Stimulated activated CD4-positive, alpha-beta T cell treated with anti-CD3 and anti-CD28 coated beads, Interleukin-4, amount 100 ng/mL, for 24 hours (primary cell): ENCODE results near the gene IL18BP.

ENCODE experiments used
- DNase-seq: peaks from one replicate; pipeline ENCODE4 v3.0.0-alpha.2; 2020

Gene IL18BP

GRCh38 chr11:71998649-71999310, at the start of gene IL18BP:
TSS of gene IL18BP (plus strand) at chr11:71998909. CDS start at chr11:71999985, 1,076 bp downstream.
- DNase-seq: no peak

- no peak for DNase-seq
These were observed 49.7 kb upstream of the IL18BP start for GRCh38 chr11:71949034-71949433.

- no peak for DNase-seq
These were observed 46.9 kb upstream of the IL18BP start for GRCh38 chr11:71951741-71952310.

- no peak for DNase-seq
These were observed 42.7 kb upstream of the IL18BP start for GRCh38 chr11:71955898-71956456.

- DNase-seq: no peak
These were observed 36.2 kb upstream of the IL18BP start for GRCh38 chr11:71962428-71963038.

- DNase-seq: no peak
These were observed 35.2 kb upstream of the IL18BP start for GRCh38 chr11:71963468-71963867.

- DNase-seq: no peak
These were observed 34.1 kb upstream of the IL18BP start for GRCh38 chr11:71964641-71965040.

GRCh38 chr11:71971680-71972079, 27.0 kb upstream of the IL18BP start:
- DNase-seq: no peak

- no peak for DNase-seq
These were observed 22.2 kb upstream of the IL18BP start for GRCh38 chr11:71976551-71976950.

- DNase-seq: no peak
These were observed 21.6 kb upstream of the IL18BP start for GRCh38 chr11:71977090-71977489.

GRCh38 chr11:71977743-71978418, 20.8 kb upstream of the IL18BP start:
- peak; percentile 57 for DNase-seq

- no peak for DNase-seq
These were observed 19.6 kb upstream of the IL18BP start for GRCh38 chr11:71979094-71979493.

GRCh38 chr11:71979602-71980001, 19.1 kb upstream of the IL18BP start:
- no peak for DNase-seq

- DNase-seq: no peak
These were observed 12.6 kb upstream of the IL18BP start for GRCh38 chr11:71986131-71986530.

- no peak for DNase-seq
These were observed 11.2 kb upstream of the IL18BP start for GRCh38 chr11:71987521-71987920.

- no peak for DNase-seq
These were observed 10.7 kb upstream of the IL18BP start for GRCh38 chr11:71988050-71988449.

GRCh38 chr11:71990701-71991100, 8.0 kb upstream of the IL18BP start:
- no peak for DNase-seq

- no peak for DNase-seq
These were observed 7.2 kb upstream of the IL18BP start for GRCh38 chr11:71991494-71991893.

GRCh38 chr11:71992136-71992730, 6.5 kb upstream of the IL18BP start:
- no peak for DNase-seq

- no peak for DNase-seq
These were observed 3.9 kb upstream of the IL18BP start for GRCh38 chr11:71994786-71995185.

GRCh38 chr11:71995726-71996291, 2.9 kb upstream of the IL18BP start:
- DNase-seq: no peak

- no peak for DNase-seq
These were observed 2.2 kb upstream of the IL18BP start for GRCh38 chr11:71996517-71996916.

- DNase-seq: no peak
These were observed 1.8 kb upstream of the IL18BP start for GRCh38 chr11:71996946-71997345.
